HEK293T (cell line): Measurements from ENCODE around the gene CEP135.

Source experiments
- CTCF ChIA-PET: fragments of 350-600 bp; formaldehyde crosslinking; extraction: SDS; loops from one replicate; lab custom pipeline; 2021; ENCODE audit warnings: antibody characterized with exemption, inconsistent platforms; lab: Yijun Ruan, JAX
- POLR2A ChIA-PET: fragments of 350-600 bp; formaldehyde crosslinking; extraction: SDS; loops from one replicate; lab custom pipeline; 2020; ENCODE audit warnings: antibody characterized with exemption, inconsistent platforms; lab: Yijun Ruan, JAX
- DNase-seq: peaks from one replicate; pipeline ENCODE4 v3.0.0; 2012; ENCODE audit warnings: mixed read lengths; ENCODE audit errors: extremely low spot score
- ARNT ChIP-seq: fragments of 450-650 bp; IDR thresholded peaks from 2 replicates; pipeline ENCODE4 v1.6.1; 2017; ENCODE audit warnings: mild to moderate bottlenecking
- BHLHE40 ChIP-seq: fragments of 450-650 bp; IDR thresholded peaks from 2 replicates; pipeline ENCODE4 v1.6.1; 2016; ENCODE audit warnings: mild to moderate bottlenecking, moderate library complexity, borderline replicate concordance
- CTBP1 ChIP-seq: fragments of 450-650 bp; IDR thresholded peaks from 2 replicates; pipeline ENCODE4 v1.6.1; 2016; ENCODE audit warnings: borderline replicate concordance
- ELF4 ChIP-seq: fragments of 450-650 bp; IDR thresholded peaks from 2 replicates; pipeline ENCODE4 v1.6.1; 2017; ENCODE audit warnings: antibody characterized with exemption
- FOXA1 ChIP-seq: fragments of 450-650 bp; IDR thresholded peaks from 2 replicates; pipeline ENCODE4 v1.6.1; 2016; ENCODE audit warnings: mild to moderate bottlenecking
- FOXK2 ChIP-seq: fragments of 450-650 bp; IDR thresholded peaks from 2 replicates; pipeline ENCODE4 v1.6.1; 2016; ENCODE audit warnings: mild to moderate bottlenecking
- FOXM1 ChIP-seq: fragments of 450-650 bp; IDR thresholded peaks from 2 replicates; pipeline ENCODE4 v1.6.1; 2017; ENCODE audit warnings: mild to moderate bottlenecking, borderline replicate concordance
- HDGF ChIP-seq: fragments of 450-650 bp; IDR thresholded peaks from 2 replicates; pipeline ENCODE4 v1.6.1; 2017; ENCODE audit warnings: antibody characterized with exemption, borderline replicate concordance
- L3MBTL2 ChIP-seq: fragments of 450-650 bp; conservative IDR thresholded peaks from 2 replicates; pipeline ENCODE4 v1.6.1; 2016; ENCODE audit warnings: mild to moderate bottlenecking
- LEF1 ChIP-seq: fragments of 450-650 bp; IDR thresholded peaks from 2 replicates; pipeline ENCODE4 v1.6.1; 2017; ENCODE audit warnings: mild to moderate bottlenecking, borderline replicate concordance
- NFRKB ChIP-seq: fragments of 450-650 bp; IDR thresholded peaks from 2 replicates; pipeline ENCODE4 v1.6.1; 2016; ENCODE audit warnings: mild to moderate bottlenecking, moderate library complexity
- SP1 ChIP-seq: fragments of 450-650 bp; IDR thresholded peaks from 2 replicates; pipeline ENCODE4 v1.6.1; 2017
- SUZ12 ChIP-seq: fragments of 450-650 bp; IDR thresholded peaks from 2 replicates; pipeline ENCODE4 v1.6.1; 2016; ENCODE audit warnings: mild to moderate bottlenecking
- TARDBP ChIP-seq: fragments of 450-650 bp; IDR thresholded peaks from 2 replicates; pipeline ENCODE4 v1.6.1; 2016
- ZNF384 ChIP-seq: fragments of 450-650 bp; IDR thresholded peaks from 2 replicates; pipeline ENCODE4 v1.6.1; 2016
- TF ChIP-seq, protein P1 (sequence below): fragments of 450-650 bp; IDR thresholded peaks from 2 replicates; pipeline ENCODE4 v1.6.1; 2016

CEP135 gene

DNA sequence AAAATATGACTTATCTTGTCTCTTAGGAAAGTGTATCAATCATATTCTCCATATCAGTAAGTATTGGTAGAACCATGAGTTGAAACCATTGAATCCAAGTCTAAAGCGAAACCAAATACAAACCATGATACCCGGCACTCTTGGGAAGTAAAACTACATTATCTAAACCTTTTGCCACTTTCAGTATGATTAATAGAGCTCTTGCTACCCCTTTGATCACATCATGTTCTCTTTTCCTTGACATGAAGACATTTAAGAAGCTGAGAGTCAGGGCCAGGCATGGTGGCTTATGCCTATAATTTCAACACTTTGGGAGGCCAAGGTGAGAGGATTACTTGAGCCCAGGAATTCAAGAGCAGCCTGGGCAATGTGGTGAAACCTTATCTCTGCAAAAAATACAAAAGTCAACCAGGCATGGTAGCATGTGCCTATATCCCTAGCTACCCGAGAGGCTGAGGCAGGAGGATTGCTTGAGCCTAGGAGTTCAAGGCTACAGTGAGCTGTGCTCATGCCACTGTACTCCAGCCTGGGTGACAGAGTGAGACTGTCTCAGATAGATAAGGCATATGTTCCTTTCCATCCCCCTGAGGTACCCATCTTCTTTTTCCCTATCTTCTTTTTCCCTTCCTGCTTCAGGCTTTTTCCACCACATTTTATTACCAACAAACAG, 45.4 kb downstream of the CEP135 start:
- no peak for DNase-seq
- ChIA-PET CTCF (no interaction called here), POLR2A (no interaction called here)
- no peak for TF ChIP-seq CTBP1
- no peak for TF ChIP-seq L3MBTL2
- TF ChIP-seq, protein P1, sequence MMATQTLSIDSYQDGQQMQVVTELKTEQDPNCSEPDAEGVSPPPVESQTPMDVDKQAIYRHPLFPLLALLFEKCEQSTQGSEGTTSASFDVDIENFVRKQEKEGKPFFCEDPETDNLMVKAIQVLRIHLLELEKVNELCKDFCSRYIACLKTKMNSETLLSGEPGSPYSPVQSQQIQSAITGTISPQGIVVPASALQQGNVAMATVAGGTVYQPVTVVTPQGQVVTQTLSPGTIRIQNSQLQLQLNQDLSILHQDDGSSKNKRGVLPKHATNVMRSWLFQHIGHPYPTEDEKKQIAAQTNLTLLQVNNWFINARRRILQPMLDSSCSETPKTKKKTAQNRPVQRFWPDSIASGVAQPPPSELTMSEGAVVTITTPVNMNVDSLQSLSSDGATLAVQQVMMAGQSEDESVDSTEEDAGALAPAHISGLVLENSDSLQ, result no peak
- no peak for TF ChIP-seq ZNF384
- no peak for TF ChIP-seq ARNT
- TF ChIP-seq HDGF, result no peak
- no peak for TF ChIP-seq ELF4
- no peak for TF ChIP-seq FOXA1
- TF ChIP-seq SP1, result no peak
- TF ChIP-seq FOXM1, result no peak
- no peak for TF ChIP-seq FOXK2
- TF ChIP-seq SUZ12, result no peak
- TF ChIP-seq LEF1, result no peak
- TF ChIP-seq TARDBP, result no peak
- TF ChIP-seq BHLHE40, result no peak
- TF ChIP-seq NFRKB, result no peak

DNA sequence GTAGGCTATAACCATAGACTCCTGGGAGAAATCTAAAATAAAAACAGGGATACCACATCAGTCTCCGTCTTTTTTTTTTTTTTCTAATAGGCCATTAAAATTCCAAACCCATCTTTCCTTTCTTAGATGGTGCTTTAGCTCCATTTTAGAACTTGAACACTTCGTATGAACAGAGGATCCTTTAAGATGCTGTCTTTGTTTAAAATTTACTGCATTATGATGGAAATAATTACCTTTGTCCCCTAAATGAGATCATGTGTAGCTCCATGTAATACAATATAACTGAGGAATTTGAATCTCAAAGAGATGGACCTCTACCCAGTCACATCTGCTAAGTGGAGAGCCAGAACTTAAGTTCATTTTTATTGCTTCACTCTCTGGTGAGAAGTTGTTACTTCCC, 47.9 kb downstream of the CEP135 start:
- no peak for DNase-seq
- TF ChIP-seq SUZ12 (no peak), CTBP1 (no peak), FOXK2 (no peak), ZNF384 (no peak), HDGF (no peak), NFRKB (no peak), FOXM1 (no peak), TARDBP (no peak), ARNT (no peak), ELF4 (no peak), SP1 (no peak), LEF1 (no peak), BHLHE40 (no peak), L3MBTL2 (no peak), FOXA1 (no peak)
- TF ChIP-seq, protein P1, result no peak
- ChIA-PET POLR2A (no interaction called here), CTCF (interaction anchor here (0.6 to 1.6 kb wide), 3 partner anchors 17 to 326 kb away, joined by 3 read pairs; no protein-coding TSS in a partner anchor)

DNA sequence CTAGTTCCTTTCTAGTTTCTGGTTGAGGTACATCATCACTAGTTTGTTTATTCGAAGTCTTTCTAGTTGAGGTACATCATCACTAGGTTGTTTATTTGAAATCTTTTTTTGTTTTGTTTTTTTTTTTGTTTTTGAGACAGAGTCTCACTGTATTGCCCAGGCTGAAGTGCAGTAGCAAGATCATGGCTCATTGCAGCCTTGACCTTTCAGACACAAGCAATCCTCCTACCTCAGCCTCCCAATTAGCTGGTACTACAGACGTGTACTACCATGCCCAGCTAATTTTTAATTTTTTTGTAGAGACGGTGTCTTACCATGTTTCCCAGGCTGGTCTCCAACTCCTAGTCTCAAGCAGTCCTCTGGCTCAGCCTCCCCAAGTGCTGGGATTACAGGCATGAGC, 54.9 kb downstream of the CEP135 start:
- ChIA-PET POLR2A (no interaction called here), CTCF (no interaction called here)
- DNase-seq, result no peak
- TF ChIP-seq ZNF384 (no peak), FOXA1 (no peak), ARNT (no peak), L3MBTL2 (no peak), FOXM1 (no peak), NFRKB (no peak), CTBP1 (no peak), HDGF (no peak), ELF4 (no peak), FOXK2 (no peak), SP1 (no peak)
- TF ChIP-seq, protein P1, result no peak

DNA sequence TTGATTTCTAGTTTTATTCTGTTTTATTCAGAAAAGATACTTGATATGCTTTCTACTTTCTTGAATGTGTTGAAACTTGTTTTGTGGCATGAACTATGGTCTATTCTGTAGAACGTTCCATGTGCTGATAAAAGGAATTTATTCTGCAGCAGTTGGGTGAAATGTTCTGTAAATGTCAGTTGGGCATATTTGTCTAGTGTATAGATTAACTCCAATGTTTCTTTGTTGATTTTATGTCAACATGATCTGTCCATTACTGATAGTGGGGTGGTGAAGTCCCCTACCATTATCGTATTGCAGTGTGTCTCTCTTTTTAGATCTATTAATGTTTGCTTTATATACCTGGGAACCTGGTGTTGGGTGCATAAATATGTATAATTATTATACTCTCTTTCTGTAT, 55.5 kb downstream of the CEP135 start:
- CTCF ChIA-PET, result no interaction called here
- TF ChIP-seq FOXA1, result no peak
- TF ChIP-seq FOXM1, result no peak
- no peak for TF ChIP-seq BHLHE40
- TF ChIP-seq ARNT, result no peak
- TF ChIP-seq, protein P1, result no peak
- TF ChIP-seq LEF1, result no peak
- no peak for TF ChIP-seq SP1
- TF ChIP-seq L3MBTL2, result no peak
- TF ChIP-seq CTBP1, result no peak
- POLR2A ChIA-PET, result no interaction called here

DNA sequence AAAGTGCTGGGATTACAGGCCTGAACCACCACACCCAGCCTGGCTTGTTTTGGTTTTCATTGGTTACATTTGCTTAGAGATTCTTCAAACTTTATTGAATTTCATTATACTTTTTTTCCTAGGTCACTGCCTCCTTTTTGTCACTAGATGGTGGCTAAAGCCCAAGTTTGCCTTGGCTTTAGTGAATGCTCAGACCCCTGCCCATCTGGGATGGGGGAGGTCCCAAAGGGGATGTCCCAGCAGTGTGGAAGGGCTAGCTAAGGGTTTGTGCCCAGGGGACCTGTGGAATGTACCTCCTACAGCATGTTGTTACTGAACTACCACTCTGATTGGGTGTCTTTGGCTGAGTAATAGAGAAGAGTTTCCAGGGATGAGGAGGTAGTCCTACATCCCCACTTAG, 58.4 kb downstream of the CEP135 start:
- POLR2A ChIA-PET, result no interaction called here
- no peak for DNase-seq
- TF ChIP-seq TARDBP, result no peak
- CTCF ChIA-PET, result no interaction called here

More for the DNA sequence above, 55.5 kb downstream of the CEP135 start:
- DNase-seq, result no peak

DNA sequence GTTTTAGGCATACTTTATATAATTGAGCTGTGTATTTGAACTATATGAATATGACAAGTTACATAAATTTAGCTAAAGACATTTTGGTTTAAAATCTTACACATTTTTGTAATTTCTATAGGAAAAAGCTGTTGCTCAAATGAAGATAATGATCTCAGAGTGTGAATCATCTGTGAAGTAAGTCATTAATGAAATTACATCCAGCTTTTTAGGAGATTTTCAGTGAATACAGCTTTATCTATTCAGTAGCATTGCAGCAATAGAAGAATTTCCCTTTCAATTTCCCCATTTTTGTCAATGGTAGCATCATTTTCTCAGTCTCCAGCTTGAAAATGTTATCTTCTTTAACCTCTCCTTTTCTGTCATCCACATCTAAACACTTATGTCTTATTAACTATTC, 59.5 kb downstream of the CEP135 start:
- CTCF ChIA-PET, result no interaction called here
- no peak for DNase-seq
- TF ChIP-seq ARNT (no peak), NFRKB (no peak), LEF1 (no peak), ZNF384 (no peak), TARDBP (no peak), SP1 (no peak), CTBP1 (no peak), FOXA1 (no peak), FOXK2 (no peak), L3MBTL2 (no peak), HDGF (no peak), ELF4 (no peak), FOXM1 (no peak), SUZ12 (no peak), BHLHE40 (no peak)
- TF ChIP-seq, protein P1, result no peak
- POLR2A ChIA-PET, result no interaction called here
